Measurements from ENCODE around the gene RPL29.

RPL29 gene

DNA sequence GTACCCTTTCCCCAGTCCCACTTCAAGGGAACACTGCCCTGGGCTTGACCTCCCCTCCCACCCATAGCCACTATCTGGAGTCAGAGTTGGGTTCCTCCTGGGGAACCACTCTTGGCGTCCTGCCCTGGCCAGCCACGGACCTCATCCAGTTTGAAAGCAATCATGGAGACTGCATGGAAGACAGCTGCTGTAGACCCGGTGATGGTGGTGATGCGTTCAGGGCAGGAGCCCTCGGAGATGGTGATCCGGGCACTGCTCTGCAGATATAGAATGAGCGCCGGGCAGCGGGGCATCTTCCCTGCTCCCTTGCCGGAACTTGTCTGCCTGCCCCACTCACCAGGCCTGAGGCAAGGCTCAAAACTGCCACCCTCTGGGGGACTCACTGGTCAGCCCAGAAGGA is 35.3 kb downstream of the RPL29 start:
- peaks cover 39 to 63% of the 10 kb centered on the region in 2 experiments for H3K36me3 ChIP-seq (ENCODE audit: control insufficient read depth in 1 of 2, insufficient read depth in 2 of 2, low read depth in 1 of 2, low read length in 2 of 2)
- no peak overlapping the region for H2BK120ac ChIP-seq (ENCODE audit: low read depth, low read length)
- DNase-seq = no peak
- no peak overlapping the region for H4K91ac ChIP-seq (ENCODE audit: low read length)
- no peak overlapping the region for H3K23ac ChIP-seq (ENCODE audit: low read length in 2 of 2)
- peaks cover 0 to 2% of the 10 kb centered on the region in 2 experiments for H3K27me3 ChIP-seq (ENCODE audit: control insufficient read depth in 1 of 2, insufficient read depth in 1 of 2, low read length in 2 of 2)
- H2BK15ac ChIP-seq (ENCODE audit: low read depth, poor library complexity, severe bottlenecking) = no peak overlapping the region
- no peak overlapping the region for H4K8ac ChIP-seq (ENCODE audit: low read length)
- H3K14ac ChIP-seq (ENCODE audit: low read length in 2 of 2) = no peak overlapping the region
- H3K4ac ChIP-seq (ENCODE audit: low read depth in 1 of 2, low read length in 2 of 2) = no peak overlapping the region
- H3K4me2 ChIP-seq (ENCODE audit: low read length, poor library complexity, severe bottlenecking) = no peak overlapping the region
- no peak overlapping the region for H2BK5ac ChIP-seq (ENCODE audit: low read depth, low read length, poor library complexity, severe bottlenecking)
- H3K27ac ChIP-seq (ENCODE audit: low read length, poor library complexity, severe bottlenecking) = no peak overlapping the region
- H2AK5ac ChIP-seq (ENCODE audit: low read length, severe bottlenecking) = no peak overlapping the region
- no peak overlapping the region for H3K9ac ChIP-seq (ENCODE audit: low read length)
- no peak overlapping the region for H3K4me3 ChIP-seq (ENCODE audit: insufficient read depth in 1 of 2, low read depth in 1 of 2, low read length in 2 of 2)
- no peak overlapping the region for H3K18ac ChIP-seq (ENCODE audit: low read depth in 1 of 2, low read length in 2 of 2)
- no peak overlapping the region for H2BK12ac ChIP-seq (ENCODE audit: low read length in 2 of 2)
- H2AFZ ChIP-seq (ENCODE audit: low read depth, low read length) = no peak overlapping the region
- peaks cover 28% of the 10 kb centered on the region for H3K4me1 ChIP-seq (ENCODE audit: control insufficient read depth, insufficient read depth, low read depth, low read length)
- H3K79me1 ChIP-seq (replicated peaks; ENCODE audit: low read length, poor library complexity, severe bottlenecking) = peaks cover 12% of the 10 kb centered on the region
- WGBS = 97% methylated on average over 9 of the region's 10 CpGs
- H3K9me3 ChIP-seq (ENCODE audit: control insufficient read depth, low read length) = no peaks in the 10 kb centered on the region

DNA sequence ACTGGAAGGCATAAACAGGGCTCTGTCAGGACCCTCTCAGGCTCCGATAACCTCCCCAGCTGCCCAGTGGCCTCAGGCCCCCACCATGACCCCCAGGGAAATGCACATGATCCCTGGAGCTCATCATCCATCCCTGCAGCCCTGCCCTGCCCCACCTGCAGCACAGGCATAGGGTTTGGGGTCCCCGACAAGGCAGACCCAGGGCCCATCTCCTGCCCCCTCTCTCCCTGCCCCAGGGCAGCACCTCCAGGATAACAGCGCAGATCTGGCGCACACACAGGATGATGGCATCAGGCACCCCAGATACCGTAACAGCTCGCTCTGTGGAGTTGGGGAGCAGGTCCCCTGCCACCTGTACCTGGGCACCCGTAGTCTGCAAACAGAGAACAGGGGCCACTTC is 36.0 kb downstream of the RPL29 start:
- no peak overlapping the region for H3K4me2 ChIP-seq (ENCODE audit: low read length, poor library complexity, severe bottlenecking)
- no peak overlapping the region for H3K4me3 ChIP-seq (ENCODE audit: insufficient read depth in 1 of 2, low read depth in 1 of 2, low read length in 2 of 2)
- no peak overlapping the region for H2BK15ac ChIP-seq (ENCODE audit: low read depth, poor library complexity, severe bottlenecking)
- H3K18ac ChIP-seq (ENCODE audit: low read depth in 1 of 2, low read length in 2 of 2) = no peak overlapping the region
- H2AFZ ChIP-seq (ENCODE audit: low read depth, low read length) = no peak overlapping the region
- H2BK5ac ChIP-seq (ENCODE audit: low read depth, low read length, poor library complexity, severe bottlenecking) = no peak overlapping the region
- DNase-seq = no peak
- H3K9me3 ChIP-seq (ENCODE audit: control insufficient read depth, low read length) = no peaks in the 10 kb centered on the region
- no peak overlapping the region for H3K27ac ChIP-seq (ENCODE audit: low read length, poor library complexity, severe bottlenecking)
- peaks cover 39 to 61% of the 10 kb centered on the region in 2 experiments for H3K36me3 ChIP-seq (ENCODE audit: control insufficient read depth in 1 of 2, insufficient read depth in 2 of 2, low read depth in 1 of 2, low read length in 2 of 2)
- no peak overlapping the region for H4K91ac ChIP-seq (ENCODE audit: low read length)
- H3K9ac ChIP-seq (ENCODE audit: low read length) = no peak overlapping the region
- no peak overlapping the region for H3K14ac ChIP-seq (ENCODE audit: low read length in 2 of 2)
- H2AK5ac ChIP-seq (ENCODE audit: low read length, severe bottlenecking) = no peak overlapping the region
- peaks cover 4 to 7% of the 10 kb centered on the region in 2 experiments for H3K27me3 ChIP-seq (ENCODE audit: control insufficient read depth in 1 of 2, insufficient read depth in 1 of 2, low read length in 2 of 2)
- H4K8ac ChIP-seq (ENCODE audit: low read length) = no peak overlapping the region
- peaks cover 6% of the 10 kb centered on the region for H3K79me1 ChIP-seq (replicated peaks; ENCODE audit: low read length, poor library complexity, severe bottlenecking)
- H3K23ac ChIP-seq (ENCODE audit: low read length in 2 of 2) = no peak overlapping the region
- WGBS = 97% methylated on average over 7 of the region's 7 CpGs
- H3K4ac ChIP-seq (ENCODE audit: low read depth in 1 of 2, low read length in 2 of 2) = no peak overlapping the region
- H3K4me1 ChIP-seq (ENCODE audit: control insufficient read depth, insufficient read depth, low read depth, low read length) = peaks cover 28% of the 10 kb centered on the region
- no peak overlapping the region for H2BK120ac ChIP-seq (ENCODE audit: low read depth, low read length)
- no peak overlapping the region for H2BK12ac ChIP-seq (ENCODE audit: low read length in 2 of 2)

DNA sequence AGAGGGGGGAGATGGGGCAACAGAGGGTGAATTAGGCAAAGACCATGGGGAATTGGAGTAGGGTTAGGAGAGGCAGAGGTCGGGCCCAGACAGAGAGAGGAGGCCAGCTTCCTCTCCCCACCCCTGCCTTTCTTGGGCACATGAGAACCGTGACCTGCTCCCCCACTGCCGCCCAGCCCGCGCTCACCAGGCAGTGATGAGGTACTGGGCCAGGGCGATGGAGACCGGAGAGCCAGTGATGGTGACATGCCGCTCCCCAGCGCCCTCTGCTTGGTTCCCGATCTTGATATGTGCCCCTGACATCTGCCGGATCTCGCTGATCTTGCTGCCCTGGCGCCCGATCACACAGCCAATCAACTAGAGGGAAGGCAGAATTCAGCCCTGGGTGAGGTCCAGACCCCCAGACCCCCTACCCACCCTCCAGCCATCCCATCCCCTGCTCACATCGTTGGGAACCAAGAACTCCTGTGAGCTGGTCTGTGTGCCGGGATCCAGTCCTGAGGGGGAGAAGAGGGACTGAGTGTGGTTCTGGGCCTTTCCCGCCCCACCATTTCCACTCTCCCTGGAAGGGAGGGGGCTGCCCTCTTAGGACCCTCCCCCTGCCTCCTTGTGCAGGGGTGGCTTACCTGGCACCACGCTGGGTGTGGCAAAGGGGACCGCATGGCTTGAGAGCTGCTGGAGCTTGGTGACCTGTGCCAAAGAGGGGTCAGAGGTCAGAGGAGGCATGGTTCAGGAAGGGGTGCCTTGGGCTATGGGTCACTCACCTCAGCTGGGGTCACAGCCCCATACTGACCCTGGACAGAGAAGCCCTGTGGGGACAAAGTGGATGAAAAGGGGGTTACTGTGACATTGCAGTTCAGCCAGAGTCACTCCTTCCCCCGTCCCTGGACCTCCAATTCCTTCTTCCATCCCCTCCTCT is 36.8 kb downstream of the RPL29 start:
- H3K18ac ChIP-seq (ENCODE audit: low read depth in 1 of 2, low read length in 2 of 2) = no peak overlapping the region
- H2BK120ac ChIP-seq (ENCODE audit: low read depth, low read length) = no peak overlapping the region
- H2AK5ac ChIP-seq (ENCODE audit: low read length, severe bottlenecking) = no peak overlapping the region
- no peak overlapping the region for H4K91ac ChIP-seq (ENCODE audit: low read length)
- H3K27me3 ChIP-seq (ENCODE audit: control insufficient read depth in 1 of 2, insufficient read depth in 1 of 2, low read length in 2 of 2) = peaks cover 4 to 13% of the 10 kb centered on the region in 2 experiments
- H2BK15ac ChIP-seq (ENCODE audit: low read depth, poor library complexity, severe bottlenecking) = no peak overlapping the region
- no peak overlapping the region for H2AFZ ChIP-seq (ENCODE audit: low read depth, low read length)
- H3K27ac ChIP-seq (ENCODE audit: low read length, poor library complexity, severe bottlenecking) = no peak overlapping the region
- no peak overlapping the region for H3K9ac ChIP-seq (ENCODE audit: low read length)
- H3K23ac ChIP-seq (ENCODE audit: low read length in 2 of 2) = no peak overlapping the region
- H4K8ac ChIP-seq (ENCODE audit: low read length) = no peak overlapping the region
- H3K4ac ChIP-seq (ENCODE audit: low read depth in 1 of 2, low read length in 2 of 2) = no peak overlapping the region
- DNase-seq = no peak
- no peaks in the 10 kb centered on the region for H3K9me3 ChIP-seq (ENCODE audit: control insufficient read depth, low read length)
- H2BK5ac ChIP-seq (ENCODE audit: low read depth, low read length, poor library complexity, severe bottlenecking) = no peak overlapping the region
- H2BK12ac ChIP-seq (ENCODE audit: low read length in 2 of 2) = no peak overlapping the region
- peaks cover 39 to 57% of the 10 kb centered on the region in 2 experiments for H3K36me3 ChIP-seq (ENCODE audit: control insufficient read depth in 1 of 2, insufficient read depth in 2 of 2, low read depth in 1 of 2, low read length in 2 of 2)
- H3K4me1 ChIP-seq (ENCODE audit: control insufficient read depth, insufficient read depth, low read depth, low read length) = peaks cover 20% of the 10 kb centered on the region
- peaks cover 3% of the 10 kb centered on the region for H3K79me1 ChIP-seq (replicated peaks; ENCODE audit: low read length, poor library complexity, severe bottlenecking)
- no peak overlapping the region for H3K4me3 ChIP-seq (ENCODE audit: insufficient read depth in 1 of 2, low read depth in 1 of 2, low read length in 2 of 2)
- H3K14ac ChIP-seq (ENCODE audit: low read length in 2 of 2) = no peak overlapping the region
- 94% methylated on average over 18 of the region's 20 CpGs for WGBS
- no peak overlapping the region for H3K4me2 ChIP-seq (ENCODE audit: low read length, poor library complexity, severe bottlenecking)

DNA sequence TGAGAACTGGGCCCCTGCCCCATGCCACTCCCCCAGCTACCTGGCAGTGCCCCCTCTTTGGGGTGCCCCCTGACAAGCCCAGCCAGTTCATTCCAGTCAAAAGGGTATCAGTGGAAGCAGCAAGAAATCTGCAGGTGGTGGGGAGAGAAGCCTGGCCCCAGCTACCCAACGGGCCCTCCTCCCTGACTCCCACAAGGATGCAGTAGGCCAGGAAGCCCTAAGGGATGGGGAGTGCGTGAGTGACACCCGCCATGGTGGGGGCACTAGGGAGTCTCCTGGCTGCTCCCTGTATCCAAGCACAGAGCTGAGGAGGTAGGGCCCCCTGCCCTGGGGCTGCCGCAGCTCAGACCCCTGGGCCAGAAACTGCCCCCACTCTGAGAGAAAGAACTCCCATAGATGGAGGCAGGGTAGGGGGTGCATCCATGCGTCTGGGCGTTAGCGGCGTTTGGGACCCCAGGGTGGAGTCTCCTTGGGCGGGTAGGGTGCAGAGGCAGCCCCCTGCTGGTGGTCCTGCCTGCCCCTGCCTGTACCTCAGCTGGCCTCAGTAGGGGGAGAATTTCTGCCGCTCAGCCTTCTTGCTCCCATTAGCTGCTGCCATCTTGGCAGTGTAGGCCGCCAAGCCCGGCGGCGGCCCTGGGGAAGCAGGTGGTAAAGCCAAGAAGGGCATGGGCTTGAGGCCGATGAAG is 38.0 kb downstream of the RPL29 start:
- no peak overlapping the region for H2BK15ac ChIP-seq (ENCODE audit: low read depth, poor library complexity, severe bottlenecking)
- no peak overlapping the region for H4K91ac ChIP-seq (ENCODE audit: low read length)
- H2AFZ ChIP-seq (ENCODE audit: low read depth, low read length) = no peak overlapping the region
- H3K4me2 ChIP-seq (ENCODE audit: low read length, poor library complexity, severe bottlenecking) = no peak overlapping the region
- H3K27me3 ChIP-seq (ENCODE audit: control insufficient read depth in 1 of 2, insufficient read depth in 1 of 2, low read length in 2 of 2) = peaks cover 4 to 13% of the 10 kb centered on the region in 2 experiments
- DNase-seq = no peak
- H3K18ac ChIP-seq (ENCODE audit: low read depth in 1 of 2, low read length in 2 of 2) = no peak overlapping the region
- H3K14ac ChIP-seq (ENCODE audit: low read length in 2 of 2) = no peak overlapping the region
- H3K4me3 ChIP-seq (ENCODE audit: insufficient read depth in 1 of 2, low read depth in 1 of 2, low read length in 2 of 2) = no peak overlapping the region
- no peak overlapping the region for H3K9ac ChIP-seq (ENCODE audit: low read length)
- no peak overlapping the region for H2BK5ac ChIP-seq (ENCODE audit: low read depth, low read length, poor library complexity, severe bottlenecking)
- 98% methylated on average over 15 of the region's 15 CpGs for WGBS
- no peak overlapping the region for H3K23ac ChIP-seq (ENCODE audit: low read length in 2 of 2)
- H4K8ac ChIP-seq (ENCODE audit: low read length) = no peak overlapping the region
- no peak overlapping the region for H3K27ac ChIP-seq (ENCODE audit: low read length, poor library complexity, severe bottlenecking)
- H2BK120ac ChIP-seq (ENCODE audit: low read depth, low read length) = no peak overlapping the region
- no peaks in the 10 kb centered on the region for H3K9me3 ChIP-seq (ENCODE audit: control insufficient read depth, low read length)
- no peak overlapping the region for H3K4ac ChIP-seq (ENCODE audit: low read depth in 1 of 2, low read length in 2 of 2)
- no peak overlapping the region for H2AK5ac ChIP-seq (ENCODE audit: low read length, severe bottlenecking)
- H3K36me3 ChIP-seq (ENCODE audit: control insufficient read depth in 1 of 2, insufficient read depth in 2 of 2, low read depth in 1 of 2, low read length in 2 of 2) = peaks cover 39 to 54% of the 10 kb centered on the region in 2 experiments
- H2BK12ac ChIP-seq (ENCODE audit: low read length in 2 of 2) = no peak overlapping the region
- peaks cover 20% of the 10 kb centered on the region for H3K4me1 ChIP-seq (ENCODE audit: control insufficient read depth, insufficient read depth, low read depth, low read length)
- H3K79me1 ChIP-seq (replicated peaks; ENCODE audit: low read length, poor library complexity, severe bottlenecking) = peaks cover 3% of the 10 kb centered on the region
